IMR-90 (cell line): ENCODE results near the gene PPIL6. TPM values are rescaled to one million over a fixed set of nuclear protein-coding genes. Genes with fewer than 3 reads are reported as not detected.

Experiments used
- ATAC-seq: fragments of 200-7000 bp; cut with Tn5 transposase; 2 replicates; pipeline ENCODE4 v1.9.1; 2020; ENCODE audit warnings: low read depth, mild to moderate bottlenecking, moderate library complexity
- BruUV-seq: library from RNA; stranded (reverse); fragments of 400-500 nt; replicated peaks from 2 replicates; lab custom pipeline; 2021; lab: Mats Ljungman, UMichigan
- CTCF ChIA-PET: fragments of 300-600 bp; formaldehyde crosslinking; extraction: SDS; loops from one replicate; lab custom pipeline; 2021; ENCODE audit warnings: antibody characterized with exemption; lab: Yijun Ruan, JAX
- POLR2A ChIA-PET: fragments of 300-600 bp; sonication (Branson Sonifier 250); formaldehyde crosslinking; loops from one replicate; lab custom pipeline; 2022; ENCODE audit warnings: antibody characterized with exemption; ENCODE audit not compliant: unreplicated experiment; lab: Charles Lee
- DNase-seq: peaks from one replicate; pipeline ENCODE4 v3.0.0; 2013
- H2AFZ ChIP-seq: replicated peaks from 2 replicates; pipeline ENCODE3; 2013; ENCODE audit warnings: low read length, mild to moderate bottlenecking; ENCODE audit not compliant: poor library complexity
- H2AK5ac ChIP-seq: 2 replicates; pipeline ENCODE4 v1.6.1; 2013; ENCODE audit warnings: low read depth, low read length, inconsistent platforms
- H2AK9ac ChIP-seq: replicated peaks from 2 replicates; pipeline ENCODE3; 2013; ENCODE audit warnings: mild to moderate bottlenecking, low read depth, low read length, moderate library complexity; ENCODE audit not compliant: poor library complexity
- H2BK120ac ChIP-seq: 2 replicates; pipeline ENCODE4 v1.6.1; 2013; ENCODE audit warnings: low read depth, low read length, inconsistent platforms
- H2BK15ac ChIP-seq: 3 replicates; pipeline ENCODE4 v1.6.1; 2013; ENCODE audit warnings: low read depth, low read length, inconsistent platforms
- H2BK20ac ChIP-seq: 2 replicates; pipeline ENCODE4 v1.6.1; 2013; ENCODE audit warnings: low read depth, mild to moderate bottlenecking, inconsistent platforms, low read length, moderate library complexity
- H2BK5ac ChIP-seq: 2 replicates; pipeline ENCODE4 v1.6.1; 2013; ENCODE audit warnings: mild to moderate bottlenecking, low read depth, low read length, inconsistent platforms; ENCODE audit not compliant: poor library complexity, severe bottlenecking
- H3K14ac ChIP-seq: replicated peaks from 2 replicates; pipeline ENCODE4 v1.6.1; 2013; ENCODE audit warnings: low read depth, low read length, inconsistent platforms
- H3K18ac ChIP-seq: 2 replicates; pipeline ENCODE4 v1.6.1; 2013; ENCODE audit warnings: low read depth, low read length, control low read depth
- H3K23ac ChIP-seq: 2 replicates; pipeline ENCODE4 v1.6.1; 2013; ENCODE audit warnings: low read depth, low read length, inconsistent platforms
- H3K27ac ChIP-seq: 2 replicates; pipeline ENCODE4 v1.5.1; 2013; ENCODE audit warnings: mild to moderate bottlenecking, control low read depth, low read length; ENCODE audit not compliant: insufficient read depth
- H3K27me3 ChIP-seq: 2 replicates; pipeline ENCODE4 v1.6.1; 2013; ENCODE audit warnings: low read length; ENCODE audit not compliant: control insufficient read depth, insufficient read depth
- H3K36me3 ChIP-seq: 2 replicates; pipeline ENCODE4 v1.6.1; 2013; ENCODE audit warnings: low read length, mixed read lengths; ENCODE audit not compliant: control insufficient read depth, insufficient read depth
- H3K4ac ChIP-seq: 2 replicates; pipeline ENCODE4 v1.6.1; 2013; ENCODE audit warnings: low read depth, low read length, inconsistent platforms
- H3K4me1 ChIP-seq: 2 replicates; pipeline ENCODE4 v1.6.1; 2013; ENCODE audit warnings: low read length, mixed read lengths; ENCODE audit not compliant: control insufficient read depth, insufficient read depth
- H3K4me2 ChIP-seq: 2 replicates; pipeline ENCODE4 v1.6.1; 2013; ENCODE audit warnings: low read depth, mild to moderate bottlenecking, control low read depth, low read length, moderate library complexity
- H3K4me3 ChIP-seq: 2 replicates; pipeline ENCODE4 v1.5.1; 2013; ENCODE audit warnings: low read depth, mild to moderate bottlenecking, control low read depth, low read length, moderate library complexity; ENCODE audit not compliant: insufficient read depth
- H3K56ac ChIP-seq: 2 replicates; pipeline ENCODE4 v1.6.1; 2013; ENCODE audit warnings: low read length, inconsistent platforms; ENCODE audit not compliant: insufficient read depth; ENCODE audit errors: extremely low read depth
- H3K79me1 ChIP-seq, 2 experiments: 2 replicates each; pipeline ENCODE4 v1.6.1; 2013; ENCODE audit warnings: low read length in 2 of 2, inconsistent platforms in 1 of 2, low read depth in 1 of 2
- H3K9ac ChIP-seq: 2 replicates; pipeline ENCODE4 v1.6.1; 2013; ENCODE audit warnings: low read depth, low read length, control low read depth
- H3K9me1 ChIP-seq: 2 replicates; pipeline ENCODE4 v1.6.1; 2013; ENCODE audit warnings: low read length, inconsistent platforms; ENCODE audit not compliant: insufficient read depth
- H3K9me3 ChIP-seq: 2 replicates; pipeline ENCODE4 v1.6.1; 2013; ENCODE audit warnings: low read length; ENCODE audit not compliant: control insufficient read depth, insufficient read depth
- H4K20me1 ChIP-seq: 2 replicates; pipeline ENCODE4 v1.6.1; 2013; ENCODE audit warnings: low read length, inconsistent platforms; ENCODE audit not compliant: insufficient read depth
- H4K5ac ChIP-seq: 2 replicates; pipeline ENCODE4 v1.6.1; 2013; ENCODE audit warnings: mild to moderate bottlenecking, low read depth, low read length, control low read depth
- H4K8ac ChIP-seq, 2 experiments: 2 replicates each; pipeline ENCODE4 v1.6.1; 2013; ENCODE audit warnings: low read depth in 2 of 2, low read length in 2 of 2, control low read depth in 1 of 2, inconsistent platforms in 1 of 2
- H4K91ac ChIP-seq: 2 replicates; pipeline ENCODE4 v1.6.1; 2013; ENCODE audit warnings: low read depth, low read length, inconsistent platforms; ENCODE audit not compliant: insufficient read depth
- BHLHE40 ChIP-seq: fragments of 150-350 bp; IDR thresholded peaks from 2 replicates; pipeline ENCODE4 v1.6.1; 2016; ENCODE audit warnings: mild to moderate bottlenecking, low read depth, low read length
- CEBPB ChIP-seq: IDR thresholded peaks from 2 replicates; pipeline ENCODE4 v1.6.1; 2012; ENCODE audit warnings: low read depth, low read length, improper control_type of control experiment
- CHD1 ChIP-seq: IDR thresholded peaks from 2 replicates; pipeline ENCODE4 v1.6.1; 2012; ENCODE audit warnings: low read depth, low read length, improper control_type of control experiment
- CTCF ChIP-seq: conservative IDR thresholded peaks from 2 replicates; pipeline ENCODE4 v1.5.1; 2012; ENCODE audit warnings: mild to moderate bottlenecking, low read depth, low read length, improper control_type of control experiment
- ELK1 ChIP-seq: fragments of 150-350 bp; IDR thresholded peaks from 2 replicates; pipeline ENCODE4 v1.6.1; 2016; ENCODE audit warnings: low read depth, mild to moderate bottlenecking, low read length, moderate library complexity, borderline replicate concordance
- FOS ChIP-seq: fragments of 150-350 bp; IDR thresholded peaks from 2 replicates; pipeline ENCODE4 v1.6.1; 2016; ENCODE audit warnings: low read depth, low read length
- MAFK ChIP-seq: IDR thresholded peaks from 2 replicates; pipeline ENCODE4 v1.6.1; 2012; ENCODE audit warnings: low read depth, low read length, improper control_type of control experiment
- MAZ ChIP-seq: IDR thresholded peaks from 2 replicates; pipeline ENCODE4 v1.6.1; 2012; ENCODE audit warnings: low read depth, mild to moderate bottlenecking, low read length, improper control_type of control experiment, moderate library complexity, borderline replicate concordance
- MXI1 ChIP-seq: IDR thresholded peaks from 2 replicates; pipeline ENCODE4 v1.6.1; 2012; ENCODE audit warnings: low read depth, mild to moderate bottlenecking, low read length, moderate library complexity, borderline replicate concordance
- NFE2L2 ChIP-seq: fragments of 150-350 bp; IDR thresholded peaks from 2 replicates; pipeline ENCODE4 v1.6.1; 2016; ENCODE audit warnings: low read depth, mild to moderate bottlenecking, low read length
- POLR2A ChIP-seq: IDR thresholded peaks from 2 replicates; pipeline ENCODE4 v1.6.1; 2012; ENCODE audit warnings: mild to moderate bottlenecking, low read depth, low read length
- RAD21 ChIP-seq: IDR thresholded peaks from 2 replicates; pipeline ENCODE4 v1.6.1; 2012; ENCODE audit warnings: low read length, improper control_type of control experiment
- RCOR1 ChIP-seq: IDR thresholded peaks from 2 replicates; pipeline ENCODE4 v1.6.1; 2012; ENCODE audit warnings: mild to moderate bottlenecking, low read length, improper control_type of control experiment; ENCODE audit not compliant: insufficient replicate concordance
- RFX5 ChIP-seq: IDR thresholded peaks from 2 replicates; pipeline ENCODE4 v1.8.0; 2012; ENCODE audit warnings: low read depth, mild to moderate bottlenecking, low read length, moderate library complexity
- SMC3 ChIP-seq: fragments of 150-350 bp; IDR thresholded peaks from 2 replicates; pipeline ENCODE4 v1.6.1; 2016; ENCODE audit warnings: low read depth, mild to moderate bottlenecking, antibody characterized with exemption, low read length, moderate library complexity
- USF2 ChIP-seq: fragments of 150-350 bp; IDR thresholded peaks from 2 replicates; pipeline ENCODE4 v1.6.1; 2017; ENCODE audit warnings: mild to moderate bottlenecking, antibody characterized with exemption, low read length, low read depth
- WGBS, 2 experiments: methylation state at CpG; one replicate each; pipeline versions ENCODE4 v1.1.5 to v1.1.7; 2013; ENCODE audit warnings: missing lambda C conversion rate in 2 of 2; ENCODE audit not compliant: insufficient read length in 1 of 2; ENCODE audit errors: extremely low coverage in 2 of 2; 5-methylcytosine and 5-hydroxymethylcytosine counted together
- dilution Hi-C: fragments of 300-500 bp; cut with HindIII; formaldehyde crosslinking; loops from one replicate; pipeline ENCODE4 v1.14.3; 2018; ENCODE audit warnings: low sequenced_read_pairs; ENCODE audit not compliant: unreplicated experiment
- in situ Hi-C: fragments of 300-500 bp; cut with MboI; formaldehyde crosslinking; loops from 3 replicates; pipeline ENCODE4 v1.14.3; 2019; ENCODE audit warnings: low sequenced_read_pairs, inconsistent platforms, mixed read lengths
- intact Hi-C: fragments of 100-400 bp; cut with micrococcal nuclease; formaldehyde crosslinking; loops from 2 replicates; pipeline ENCODE4 v1.10.0; 2022
- polyA plus RNA-seq, 3 experiments: library from polyadenylated mRNA; depleted of rRNA; stranded (reverse); fragments of >200 nt; gene quantifications; 2 replicates each; pipeline ENCODE4 v1.2.3, GENCODE V29; 2012; ENCODE audit warnings: low replicate concordance in 1 of 3
- total RNA-seq: library from RNA; depleted of rRNA; stranded (reverse); fragments of >200 nt; gene quantifications from 2 replicates; pipeline ENCODE4 v1.2.3, GENCODE V29; 2012

Gene PPIL6
- total and polyA plus RNA-seq, 2 of the 4 experiments (the other 2 are of a cell fraction): 0.15 to 0.18 TPM

GRCh38 chr6:109342506-109342905 lies 97.9 kb downstream of the PPIL6 start:
- Histone ChIP-seq H4K5ac (no peak overlapping the region), H3K14ac (no peak overlapping the region), H2AK5ac (no peak overlapping the region), H2BK120ac (no peak overlapping the region), H3K4me3 (no peak overlapping the region), H3K9me1 (no peaks in the 10 kb centered on the region), H2BK15ac (no peak overlapping the region), H2BK5ac (no peak overlapping the region), H3K56ac (no peak overlapping the region), H3K23ac (no peak overlapping the region), H3K27ac (no peak overlapping the region), H3K4me2 (no peak overlapping the region), H2AK9ac (no peak overlapping the region), H3K36me3 (no peaks in the 10 kb centered on the region), H2AFZ (no peak overlapping the region), H4K20me1 (no peaks in the 10 kb centered on the region), H2BK20ac (no peak overlapping the region), H3K9me3 (no peaks in the 10 kb centered on the region), H3K4ac (no peak overlapping the region), H4K91ac (no peak overlapping the region), H3K4me1 (no peaks in the 10 kb centered on the region), H4K8ac (no peak overlapping the region), H3K79me1 (no peaks in the 10 kb centered on the region), H3K9ac (no peak overlapping the region), H3K27me3 (no peaks in the 10 kb centered on the region), H3K18ac (no peak overlapping the region)
- DNase-seq (no peak), ATAC-seq (no peak)
- intact Hi-C loops (no loop called here), in situ Hi-C loops (no loop called here), dilution Hi-C loops (no loop called here)
- POLR2A ChIA-PET: no interaction called here
- BruUV-seq: no TSS peak
- no peak for TF ChIP-seq RCOR1
- TF ChIP-seq MXI1: no peak
- TF ChIP-seq NFE2L2: no peak
- TF ChIP-seq CTCF: no peak
- TF ChIP-seq BHLHE40: no peak
- TF ChIP-seq POLR2A: no peak
- no peak for TF ChIP-seq USF2
- no peak for TF ChIP-seq RFX5
- no peak for TF ChIP-seq ELK1
- TF ChIP-seq FOS: no peak
- no peak for TF ChIP-seq MAZ
- no peak for TF ChIP-seq MAFK
- TF ChIP-seq SMC3: no peak
- no peak for TF ChIP-seq RAD21
- no peak for TF ChIP-seq CEBPB
- TF ChIP-seq CHD1: no peak
- WGBS, 2 experiments: 38% methylated on average over 1 of the region's 5 CpGs; no CpG with 5 or more reads in 1 of the 2 experiments
- CTCF ChIA-PET: no interaction called here
